Vagina (tissue), 2 donors: ENCODE results near the gene QSOX1. TPM values are rescaled to one million over a fixed set of nuclear protein-coding genes. Genes with fewer than 3 reads are reported as not detected.

Experiments used
- DNase-seq, 2 donors: peaks; one replicate each; pipeline ENCODE4 v3.0.0-alpha.2; 2017; ENCODE audit errors: extremely low spot score in 2 of 2
- H3K27ac ChIP-seq: fragments of 200-600 bp; sonication (generic); one replicate; pipeline ENCODE4 v1.5.1; 2019
- H3K27me3 ChIP-seq: fragments of 200-600 bp; sonication (generic); one replicate; pipeline ENCODE4 v1.5.1; 2019
- H3K36me3 ChIP-seq, 2 donors: fragments of 200-600 bp; sonication (generic); one replicate each; pipeline ENCODE4 v1.5.1; 2017 to 2019
- H3K4me1 ChIP-seq: fragments of 200-600 bp; sonication (generic); one replicate; pipeline ENCODE4 v1.5.1; 2019
- H3K4me3 ChIP-seq, 2 donors: fragments of 200-600 bp; sonication (generic); 1 replicate in 1 of 2; 2 replicates in 1 of 2; pipeline ENCODE4 v1.5.1; 2016 to 2019
- H3K9me3 ChIP-seq: fragments of 200-600 bp; sonication (generic); one replicate; pipeline ENCODE4 v1.5.1; 2019
- CTCF ChIP-seq, 3 experiments: fragments of 450-650 bp in 2 of 3; fragments of 200-600 bp in 1 of 3; sonication (generic) in 1 of 3; IDR thresholded peaks; one replicate each; pipeline ENCODE4 v1.5.1; 2017 to 2019; ENCODE audit warnings: antibody characterized with exemption in 3 of 3, mild to moderate bottlenecking in 2 of 3, moderate library complexity in 2 of 3
- POLR2A ChIP-seq, 2 donors: fragments of 450-650 bp; IDR thresholded peaks; one replicate each; pipeline ENCODE4 v1.6.1; 2017; ENCODE audit warnings: antibody characterized with exemption in 2 of 2, mild to moderate bottlenecking in 2 of 2, moderate library complexity in 2 of 2
- POLR2AphosphoS5 ChIP-seq, 2 donors: sonication (generic); formaldehyde crosslinking; IDR thresholded peaks; one replicate each; pipeline ENCODE4 v1.9.0; 2017; ENCODE audit warnings: antibody characterized with exemption in 2 of 2, mild to moderate bottlenecking in 2 of 2, low read depth in 1 of 2; ENCODE audit not compliant: insufficient read depth in 1 of 2
- intact Hi-C: fragments of 100-400 bp; cut with DNase I; formaldehyde crosslinking; loops from one replicate; pipeline ENCODE4 v1.15.1; 2023
- total RNA-seq: library from RNA; depleted of rRNA; stranded (reverse); fragments of >200 nt; gene quantifications from one replicate; pipeline ENCODE4 v1.2.3, GENCODE V29; 2016

QSOX1 gene
- total RNA-seq, 1 donor from 2014 or later: 103 TPM

- H3K27me3 ChIP-seq: no peaks in the 10 kb centered on the region
- H3K9me3 ChIP-seq: no peaks in the 10 kb centered on the region
- no peak overlapping the region for H3K27ac ChIP-seq
- H3K36me3 ChIP-seq: no peaks in the 10 kb centered on the region
- no peak for DNase-seq
- intact Hi-C loops: no loop called here
- TF ChIP-seq CTCF (IDR thresholded peaks at IDR 0.05) (no peak), POLR2A (IDR thresholded peaks at IDR 0.05) (no peak), POLR2AphosphoS5 (IDR thresholded peaks at IDR 0.05; ENCODE audit: insufficient read depth in 1 of 2, low read depth in 1 of 2) (no peak)
- no peaks in the 10 kb centered on the region for H3K4me1 ChIP-seq
- H3K4me3 ChIP-seq: no peak overlapping the region
Measured at GRCh38 chr1:180217006-180217405, 62.3 kb downstream of the QSOX1 start.

DNA sequence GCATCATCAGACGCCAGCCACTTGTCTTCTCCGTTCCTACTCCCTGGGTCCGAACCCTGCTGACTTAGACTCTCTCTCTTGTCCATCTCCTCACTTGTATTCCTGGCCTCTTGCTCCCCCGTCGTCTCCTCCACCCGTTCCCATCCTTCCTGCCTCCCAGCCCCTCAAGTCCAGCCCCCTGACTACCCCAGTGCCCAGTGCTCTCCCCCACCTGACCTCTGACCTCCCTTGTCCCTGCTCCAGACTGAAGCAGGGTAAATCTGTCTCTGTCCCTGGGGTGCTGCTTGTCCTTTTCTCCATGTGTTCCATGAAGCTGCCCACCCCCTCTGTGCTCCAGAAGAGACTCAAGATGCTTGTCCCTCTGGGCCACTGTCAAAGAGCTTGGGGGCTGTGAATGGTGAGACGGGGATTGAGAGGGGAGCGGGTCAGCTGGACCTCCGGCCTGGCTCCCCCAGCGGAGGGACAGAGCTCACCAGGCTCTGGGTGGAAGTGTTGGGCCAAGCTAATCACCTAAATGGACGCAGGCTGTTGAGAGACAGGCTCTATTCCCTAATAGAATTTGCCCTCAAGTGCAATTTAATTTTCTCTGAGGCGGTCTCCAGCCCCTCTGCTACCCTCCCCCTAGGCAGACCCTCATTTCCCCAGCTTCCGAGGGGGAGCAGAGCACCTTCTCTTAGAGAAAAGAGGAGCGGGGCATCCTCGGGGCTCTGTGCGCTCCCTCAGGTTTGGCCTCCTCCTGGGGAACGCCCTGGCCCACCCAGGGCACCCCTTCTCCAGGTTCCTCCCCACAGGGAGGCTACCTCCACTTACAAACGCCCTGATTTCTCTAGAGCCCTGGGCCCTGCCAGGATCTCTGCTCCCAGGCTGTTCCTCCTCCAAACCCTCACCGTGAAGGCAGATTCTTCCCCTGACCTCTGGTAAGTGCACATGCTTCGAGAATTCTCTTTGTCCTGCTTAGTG lies 64.4 kb downstream of the QSOX1 start:
- no peak overlapping the region for H3K4me3 ChIP-seq
- no peak for DNase-seq
- H3K9me3 ChIP-seq: no peaks in the 10 kb centered on the region
- TF ChIP-seq POLR2AphosphoS5 (IDR thresholded peaks at IDR 0.05; ENCODE audit: insufficient read depth in 1 of 2, low read depth in 1 of 2) (no peak), POLR2A (IDR thresholded peaks at IDR 0.05) (no peak), CTCF (IDR thresholded peaks at IDR 0.05) (no peak)
- H3K4me1 ChIP-seq: no peaks in the 10 kb centered on the region
- H3K36me3 ChIP-seq: no peaks in the 10 kb centered on the region
- no peak overlapping the region for H3K27ac ChIP-seq
- no peaks in the 10 kb centered on the region for H3K27me3 ChIP-seq
- intact Hi-C loops: no loop called here

DNA sequence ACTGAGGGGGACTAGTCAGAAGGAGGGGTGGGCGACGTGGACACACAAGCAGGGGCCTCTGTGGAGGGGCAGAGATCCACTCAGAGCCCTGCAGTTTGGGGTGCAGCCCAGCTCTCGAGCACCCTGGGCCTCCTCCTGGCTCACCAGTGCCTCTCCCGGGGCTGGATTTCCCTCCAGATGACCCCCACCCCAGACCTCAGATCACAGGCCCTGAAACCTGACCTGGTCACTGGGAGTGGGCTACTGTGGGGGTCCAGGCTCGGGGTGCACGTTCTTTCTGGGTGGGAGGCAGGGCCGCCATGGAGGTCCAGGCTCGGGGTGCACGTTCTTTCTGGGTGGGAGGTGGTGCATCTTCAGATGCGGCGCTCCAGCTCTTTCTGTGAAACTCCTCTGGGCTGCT lies 65.1 kb downstream of the QSOX1 start:
- H3K36me3 ChIP-seq: no peaks in the 10 kb centered on the region
- TF ChIP-seq POLR2A (IDR thresholded peaks at IDR 0.05) (no peak), CTCF (IDR thresholded peaks at IDR 0.05) (no peak), POLR2AphosphoS5 (IDR thresholded peaks at IDR 0.05; ENCODE audit: insufficient read depth in 1 of 2, low read depth in 1 of 2) (no peak)
- no peaks in the 10 kb centered on the region for H3K4me1 ChIP-seq
- no peaks in the 10 kb centered on the region for H3K9me3 ChIP-seq
- no peak overlapping the region for H3K4me3 ChIP-seq
- DNase-seq: no peak
- intact Hi-C loops: no loop called here
- H3K27ac ChIP-seq: no peak overlapping the region
- no peaks in the 10 kb centered on the region for H3K27me3 ChIP-seq

DNA sequence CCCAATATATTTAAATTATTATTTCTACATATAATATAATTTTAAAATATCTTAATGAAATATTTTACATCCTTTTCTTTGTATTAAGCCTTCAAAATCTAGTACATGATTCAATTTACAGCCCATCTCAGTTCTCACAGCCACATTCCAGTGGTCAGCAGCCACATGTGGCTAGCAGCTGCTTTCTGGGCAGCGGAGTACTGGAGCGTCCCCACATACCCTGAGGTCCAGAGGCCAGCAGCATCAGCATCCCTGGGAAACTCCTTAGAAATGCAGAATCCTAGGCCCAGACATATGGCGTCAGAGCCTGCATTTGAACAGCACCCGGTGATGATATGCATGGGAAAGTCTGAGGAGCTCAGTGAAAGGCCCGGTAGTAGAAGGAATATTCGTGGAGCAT lies 66.8 kb downstream of the QSOX1 start:
- Histone ChIP-seq H3K9me3 (no peaks in the 10 kb centered on the region), H3K4me3 (no peak overlapping the region), H3K27ac (no peak overlapping the region), H3K27me3 (no peaks in the 10 kb centered on the region), H3K36me3 (no peaks in the 10 kb centered on the region), H3K4me1 (no peaks in the 10 kb centered on the region)
- no peak for DNase-seq
- TF ChIP-seq CTCF (IDR thresholded peaks at IDR 0.05): no peak
- intact Hi-C loops: no loop called here

- peaks cover 19% of the 10 kb centered on the region for H3K27me3 ChIP-seq
- H3K9me3 ChIP-seq: no peaks in the 10 kb centered on the region
- H3K36me3 ChIP-seq: no peaks in the 10 kb centered on the region
- peaks cover 12% of the 10 kb centered on the region for H3K4me1 ChIP-seq
- intact Hi-C loops: no loop called here
- TF ChIP-seq POLR2AphosphoS5 (IDR thresholded peaks at IDR 0.05; ENCODE audit: insufficient read depth in 1 of 2, low read depth in 1 of 2) (no peak), POLR2A (IDR thresholded peaks at IDR 0.05) (no peak), CTCF (IDR thresholded peaks at IDR 0.05) (no peak)
- DNase-seq: no peak
- no peak overlapping the region for H3K27ac ChIP-seq
- no peak overlapping the region for H3K4me3 ChIP-seq
Measured at GRCh38 chr1:180224902-180225301, 70.2 kb downstream of the QSOX1 start.
